Measurements from ENCODE around the gene DNM1.

The DNM1 gene

DNA sequence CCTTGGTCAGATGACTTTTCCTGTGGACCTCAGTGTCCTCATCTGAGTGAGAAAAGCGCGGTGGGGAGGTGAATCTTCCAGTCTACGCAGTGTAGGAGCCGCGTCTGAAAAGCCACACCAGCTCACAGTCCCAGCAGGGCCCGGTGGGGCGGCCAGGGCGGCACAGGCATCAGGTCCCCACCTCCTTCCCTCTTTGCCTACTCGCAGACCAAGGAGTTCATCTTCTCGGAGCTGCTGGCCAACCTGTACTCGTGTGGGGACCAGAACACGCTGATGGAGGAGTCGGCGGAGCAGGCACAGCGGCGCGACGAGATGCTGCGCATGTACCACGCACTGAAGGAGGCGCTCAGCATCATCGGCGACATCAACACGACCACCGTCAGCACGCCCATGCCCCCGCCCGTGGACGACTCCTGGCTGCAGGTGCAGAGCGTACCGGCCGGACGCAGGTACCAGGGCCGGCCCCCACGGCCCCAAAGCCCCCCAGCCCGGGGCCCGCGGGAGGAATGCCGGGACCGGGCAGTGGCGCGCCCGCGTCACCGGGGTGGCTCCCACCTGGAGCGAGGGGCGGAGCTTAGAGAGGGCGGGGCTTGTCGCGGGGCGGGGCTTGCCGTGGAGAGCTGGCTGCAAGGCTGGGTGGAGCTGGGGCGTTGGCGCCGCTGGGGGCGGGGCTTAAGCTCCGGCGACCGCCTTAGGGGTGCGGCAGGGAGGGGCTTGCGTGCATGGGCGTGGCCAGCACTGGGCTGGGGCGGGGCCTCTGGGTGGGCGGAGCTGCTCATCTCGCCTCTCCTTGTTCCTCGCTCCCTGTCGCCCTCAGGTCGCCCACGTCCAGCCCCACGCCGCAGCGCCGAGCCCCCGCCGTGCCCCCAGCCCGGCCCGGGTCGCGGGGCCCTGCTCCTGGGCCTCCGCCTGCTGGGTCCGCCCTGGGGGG lies 47.0 kb downstream of the DNM1 start:
- Histone ChIP-seq H3K9me3 (ENCODE audit: insufficient read depth, low read depth, low read length) (no peaks in the 10 kb centered on the region), H3K27ac (ENCODE audit: low read length) (no peak overlapping the region), H3K9ac (ENCODE audit: low read depth, low read length) (peak overlapping the region; percentile 76; the same call in 1 of the 2 replicates), H3K4me3 (ENCODE audit: low read length) (peak overlapping the region; percentile 75; the same call in 1 of the 2 replicates), H3K27me3 (ENCODE audit: insufficient read depth, low read length) (no peaks in the 10 kb centered on the region; the same call in 1 of the 2 replicates), H3K4me1 (ENCODE audit: insufficient read depth, low read length) (peaks cover 8% of the 10 kb centered on the region), H3K36me3 (ENCODE audit: insufficient read depth, low read depth, low read length) (peaks cover 9% of the 10 kb centered on the region; the same call in 1 of the 2 replicates)

DNA sequence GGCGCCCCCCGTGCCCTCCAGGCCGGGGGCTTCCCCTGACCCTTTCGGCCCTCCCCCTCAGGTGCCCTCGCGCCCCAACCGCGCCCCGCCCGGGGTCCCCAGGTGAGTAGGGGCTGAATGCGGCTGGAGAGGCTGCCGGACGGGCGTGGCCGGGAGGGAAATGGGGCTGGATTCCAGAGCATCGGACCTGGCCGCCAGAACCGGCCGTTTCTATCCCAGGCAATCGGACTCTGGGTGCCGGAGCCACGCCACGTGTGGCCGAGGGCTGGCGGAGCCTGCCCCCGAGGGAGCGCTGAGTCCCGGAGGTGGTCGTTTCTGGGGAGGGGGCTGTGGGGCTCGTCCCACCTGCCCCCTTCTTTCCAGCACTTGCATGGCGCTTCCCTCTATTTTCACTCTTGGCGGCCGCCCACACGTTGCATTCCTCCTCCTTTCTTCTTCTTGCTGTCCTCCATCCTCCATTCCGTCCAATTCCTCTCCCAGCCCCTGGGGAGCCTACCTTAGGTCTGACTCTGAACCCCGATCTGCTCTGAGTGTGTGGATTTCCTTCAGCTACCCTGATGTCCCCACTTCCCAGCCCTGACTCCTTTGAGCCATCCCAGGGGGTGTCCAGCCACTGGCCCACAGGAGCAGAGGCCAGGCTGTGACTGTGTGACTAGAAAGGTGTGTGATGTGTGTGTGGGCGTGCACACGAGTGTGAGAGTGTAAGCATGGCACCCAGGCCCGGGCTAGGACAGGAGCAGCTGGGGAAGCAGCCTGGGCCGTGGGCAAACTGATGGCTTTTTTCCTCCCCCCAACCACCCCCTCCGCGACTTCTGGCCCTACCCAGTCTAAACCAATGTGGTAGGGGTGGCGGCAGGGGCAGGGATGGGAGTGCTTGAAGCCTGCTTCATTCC lies 47.9 kb downstream of the DNM1 start:
- peak overlapping the region; percentile 75 for H3K4me3 ChIP-seq (ENCODE audit: low read length)
- peaks cover 6% of the 10 kb centered on the region for H3K4me1 ChIP-seq (ENCODE audit: insufficient read depth, low read length)
- H3K9me3 ChIP-seq (ENCODE audit: insufficient read depth, low read depth, low read length): no peaks in the 10 kb centered on the region
- peaks cover 13% of the 10 kb centered on the region; the same call in 1 of the 2 replicates for H3K36me3 ChIP-seq (ENCODE audit: insufficient read depth, low read depth, low read length)
- no peaks in the 10 kb centered on the region; the same call in 1 of the 2 replicates for H3K27me3 ChIP-seq (ENCODE audit: insufficient read depth, low read length)
- no peak overlapping the region for H3K27ac ChIP-seq (ENCODE audit: low read length)
- peak overlapping the region; percentile 76; the same call in 1 of the 2 replicates for H3K9ac ChIP-seq (ENCODE audit: low read depth, low read length)

GRCh38 chr9:128251732-128252100 lies 48.5 kb downstream of the DNM1 start:
- Histone ChIP-seq H3K4me3 (ENCODE audit: low read length) (peak overlapping the region; percentile 75; the same call in 1 of the 2 replicates), H3K36me3 (ENCODE audit: insufficient read depth, low read depth, low read length) (peaks cover 14% of the 10 kb centered on the region; the same call in 1 of the 2 replicates), H3K9me3 (ENCODE audit: insufficient read depth, low read depth, low read length) (no peaks in the 10 kb centered on the region), H3K4me1 (ENCODE audit: insufficient read depth, low read length) (peaks cover 6% of the 10 kb centered on the region), H3K9ac (ENCODE audit: low read depth, low read length) (no peak overlapping the region), H3K27ac (ENCODE audit: low read length) (no peak overlapping the region), H3K27me3 (ENCODE audit: insufficient read depth, low read length) (no peaks in the 10 kb centered on the region; the same call in 1 of the 2 replicates)

DNA sequence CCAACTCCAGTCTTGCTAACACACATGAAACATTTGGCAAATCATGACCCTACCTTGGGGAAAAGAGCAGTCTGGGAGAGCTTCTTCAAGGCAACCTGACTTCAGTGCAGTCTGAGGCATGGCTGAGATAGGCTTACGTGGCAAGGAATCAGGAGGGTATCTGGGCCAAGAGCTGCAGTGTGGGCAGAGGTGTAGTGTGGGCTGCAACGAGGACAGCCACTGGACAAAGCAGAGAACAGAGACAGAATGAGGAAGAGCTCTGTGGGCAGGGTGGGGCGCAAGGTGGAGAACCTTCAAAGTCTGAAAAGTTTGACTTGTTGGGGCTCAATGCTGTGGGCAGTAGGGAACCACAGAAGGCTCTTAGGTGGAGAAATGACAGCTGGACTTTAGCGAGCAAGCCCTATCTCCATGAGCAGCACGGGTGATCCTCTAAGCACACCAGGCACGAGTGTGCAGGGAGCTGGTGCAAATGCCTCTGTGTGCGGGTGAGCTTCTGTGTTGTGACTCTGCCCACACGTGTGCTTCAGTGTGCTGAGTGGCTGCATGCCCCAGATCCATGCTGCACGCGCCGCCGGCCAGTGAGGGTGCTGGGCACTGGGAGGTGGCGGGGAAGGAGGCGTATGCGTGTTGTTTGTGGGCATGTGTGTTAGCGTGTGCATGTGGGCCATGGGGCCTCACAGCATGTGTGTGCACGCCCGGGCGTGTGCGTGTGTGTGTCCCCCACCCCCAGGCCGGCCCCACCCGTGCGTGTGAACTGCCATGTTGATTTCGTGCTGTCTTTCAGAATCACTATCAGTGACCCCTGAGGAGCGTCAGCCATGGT lies 49.3 kb downstream of the DNM1 start:
- Histone ChIP-seq H3K4me3 (ENCODE audit: low read length) (peak overlapping the region; percentile 75; the same call in 1 of the 2 replicates), H3K36me3 (ENCODE audit: insufficient read depth, low read depth, low read length) (peaks cover 21% of the 10 kb centered on the region), H3K9ac (ENCODE audit: low read depth, low read length) (no peak overlapping the region)

DNA sequence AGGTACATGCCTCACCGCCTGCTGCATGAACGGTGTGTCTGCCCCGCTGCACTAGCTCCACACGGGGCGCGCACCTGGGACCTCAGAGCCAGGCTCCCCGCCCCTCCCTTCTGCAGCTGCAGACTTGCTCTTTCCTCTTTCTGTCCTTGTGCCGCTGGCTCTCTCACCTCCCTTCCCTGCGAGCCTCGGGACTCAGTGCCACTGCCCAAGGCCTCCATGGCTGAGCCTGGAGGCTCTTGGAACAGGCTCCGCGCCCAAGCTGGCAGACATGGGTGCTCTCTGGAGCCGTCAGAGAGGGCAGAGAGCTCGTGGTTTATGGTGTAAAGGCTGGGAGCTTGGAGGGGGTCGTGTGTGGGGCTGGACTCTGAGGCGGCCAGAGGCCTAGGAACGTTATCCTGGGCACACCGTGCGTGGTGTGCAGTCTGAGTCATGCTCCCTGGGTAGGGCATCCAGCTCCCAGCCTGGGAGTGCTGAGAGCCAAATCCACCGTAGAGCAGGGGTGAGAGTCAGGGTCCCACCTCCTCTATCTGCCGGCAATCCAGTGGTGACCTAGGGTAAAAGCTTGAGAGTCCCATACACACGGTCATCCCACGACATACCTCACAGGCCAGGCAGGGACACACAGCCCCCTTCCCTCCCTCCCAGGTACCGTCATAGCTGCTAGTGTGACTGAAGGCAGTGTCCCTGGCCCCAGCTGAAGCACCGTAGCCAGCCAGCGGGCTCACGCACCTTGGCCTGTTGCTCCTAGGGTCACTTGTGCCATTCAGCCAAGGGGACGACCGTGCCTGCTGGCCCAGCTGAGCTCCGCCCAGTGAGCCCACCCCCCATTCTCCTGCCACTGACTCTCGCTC lies 50.2 kb downstream of the DNM1 start:
- Histone ChIP-seq H3K27ac (ENCODE audit: low read length) (no peak overlapping the region), H3K4me1 (ENCODE audit: insufficient read depth, low read length) (peaks cover 6% of the 10 kb centered on the region), H3K4me3 (ENCODE audit: low read length) (no peak overlapping the region), H3K27me3 (ENCODE audit: insufficient read depth, low read length) (no peaks in the 10 kb centered on the region; the same call in 1 of the 2 replicates), H3K36me3 (ENCODE audit: insufficient read depth, low read depth, low read length) (peaks cover 28% of the 10 kb centered on the region), H3K9ac (ENCODE audit: low read depth, low read length) (no peak overlapping the region), H3K9me3 (ENCODE audit: insufficient read depth, low read depth, low read length) (no peaks in the 10 kb centered on the region)

More for the DNA sequence above, 49.3 kb downstream of the DNM1 start:
- Histone ChIP-seq H3K9me3 (ENCODE audit: insufficient read depth, low read depth, low read length) (no peaks in the 10 kb centered on the region), H3K4me1 (ENCODE audit: insufficient read depth, low read length) (peaks cover 6% of the 10 kb centered on the region), H3K27me3 (ENCODE audit: insufficient read depth, low read length) (no peaks in the 10 kb centered on the region; the same call in 1 of the 2 replicates), H3K27ac (ENCODE audit: low read length) (no peak overlapping the region)

DNA sequence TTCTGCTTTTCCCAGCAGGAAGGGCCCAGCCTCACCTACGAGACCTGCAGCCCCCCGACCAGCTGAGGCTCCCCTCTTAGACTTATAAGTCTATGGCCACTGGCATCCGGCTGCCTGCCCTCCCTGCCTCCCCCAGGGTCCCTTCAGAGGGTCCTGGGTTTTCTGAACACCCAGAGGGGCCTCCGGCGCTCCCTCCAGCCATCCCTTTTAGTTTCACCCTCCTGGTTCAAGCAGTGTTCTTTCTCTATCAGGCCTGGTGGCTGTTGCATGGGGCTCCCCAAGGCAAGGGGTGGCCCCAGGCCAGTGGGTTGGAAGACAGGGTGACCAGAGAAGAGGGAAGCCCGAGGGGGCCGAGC lies 50.8 kb downstream of the DNM1 start:
- H3K9me3 ChIP-seq (ENCODE audit: insufficient read depth, low read depth, low read length): no peaks in the 10 kb centered on the region
- H3K27ac ChIP-seq (ENCODE audit: low read length): no peak overlapping the region
- H3K27me3 ChIP-seq (ENCODE audit: insufficient read depth, low read length): no peaks in the 10 kb centered on the region; the same call in 1 of the 2 replicates
- H3K4me1 ChIP-seq (ENCODE audit: insufficient read depth, low read length): peaks cover 6% of the 10 kb centered on the region
- H3K9ac ChIP-seq (ENCODE audit: low read depth, low read length): no peak overlapping the region
- peaks cover 34% of the 10 kb centered on the region for H3K36me3 ChIP-seq (ENCODE audit: insufficient read depth, low read depth, low read length)
- no peak overlapping the region for H3K4me3 ChIP-seq (ENCODE audit: low read length)

DNA sequence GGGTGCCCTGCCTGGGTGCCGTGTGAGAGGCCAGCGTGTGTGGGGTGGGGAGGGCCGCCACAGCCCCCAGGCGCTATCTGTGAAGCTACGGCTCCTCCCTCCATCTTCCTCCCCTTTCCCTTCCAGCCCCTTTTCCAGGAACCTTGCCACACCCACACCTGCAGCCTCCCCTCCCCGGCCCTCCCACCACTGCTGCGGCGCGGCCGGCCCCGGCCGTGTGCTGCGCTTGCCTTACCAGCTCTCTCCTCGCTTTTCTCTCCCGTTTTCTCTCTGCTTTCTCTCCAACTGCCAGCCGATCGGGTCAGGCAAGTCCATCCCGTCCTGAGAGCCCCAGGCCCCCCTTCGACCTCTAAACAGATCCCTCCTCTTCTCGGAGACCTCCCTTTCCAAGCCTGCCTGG lies 51.2 kb downstream of the DNM1 start:
- no peaks in the 10 kb centered on the region for H3K9me3 ChIP-seq (ENCODE audit: insufficient read depth, low read depth, low read length)
- peaks cover 38% of the 10 kb centered on the region for H3K36me3 ChIP-seq (ENCODE audit: insufficient read depth, low read depth, low read length)
- H3K4me3 ChIP-seq (ENCODE audit: low read length): no peak overlapping the region
- no peak overlapping the region for H3K9ac ChIP-seq (ENCODE audit: low read depth, low read length)
- no peaks in the 10 kb centered on the region; the same call in 1 of the 2 replicates for H3K27me3 ChIP-seq (ENCODE audit: insufficient read depth, low read length)
- no peak overlapping the region for H3K27ac ChIP-seq (ENCODE audit: low read length)
- H3K4me1 ChIP-seq (ENCODE audit: insufficient read depth, low read length): peaks cover 6% of the 10 kb centered on the region

GRCh38 chr9:128254855-128255759 lies 51.9 kb downstream of the DNM1 start:
- no peak overlapping the region for H3K4me3 ChIP-seq (ENCODE audit: low read length)
- peaks cover 45% of the 10 kb centered on the region for H3K36me3 ChIP-seq (ENCODE audit: insufficient read depth, low read depth, low read length)
- no peak overlapping the region for H3K27ac ChIP-seq (ENCODE audit: low read length)
- no peaks in the 10 kb centered on the region; the same call in 1 of the 2 replicates for H3K27me3 ChIP-seq (ENCODE audit: insufficient read depth, low read length)
- H3K9ac ChIP-seq (ENCODE audit: low read depth, low read length): no peak overlapping the region
- H3K4me1 ChIP-seq (ENCODE audit: insufficient read depth, low read length): peaks cover 6% of the 10 kb centered on the region
- no peaks in the 10 kb centered on the region for H3K9me3 ChIP-seq (ENCODE audit: insufficient read depth, low read depth, low read length)

DNA sequence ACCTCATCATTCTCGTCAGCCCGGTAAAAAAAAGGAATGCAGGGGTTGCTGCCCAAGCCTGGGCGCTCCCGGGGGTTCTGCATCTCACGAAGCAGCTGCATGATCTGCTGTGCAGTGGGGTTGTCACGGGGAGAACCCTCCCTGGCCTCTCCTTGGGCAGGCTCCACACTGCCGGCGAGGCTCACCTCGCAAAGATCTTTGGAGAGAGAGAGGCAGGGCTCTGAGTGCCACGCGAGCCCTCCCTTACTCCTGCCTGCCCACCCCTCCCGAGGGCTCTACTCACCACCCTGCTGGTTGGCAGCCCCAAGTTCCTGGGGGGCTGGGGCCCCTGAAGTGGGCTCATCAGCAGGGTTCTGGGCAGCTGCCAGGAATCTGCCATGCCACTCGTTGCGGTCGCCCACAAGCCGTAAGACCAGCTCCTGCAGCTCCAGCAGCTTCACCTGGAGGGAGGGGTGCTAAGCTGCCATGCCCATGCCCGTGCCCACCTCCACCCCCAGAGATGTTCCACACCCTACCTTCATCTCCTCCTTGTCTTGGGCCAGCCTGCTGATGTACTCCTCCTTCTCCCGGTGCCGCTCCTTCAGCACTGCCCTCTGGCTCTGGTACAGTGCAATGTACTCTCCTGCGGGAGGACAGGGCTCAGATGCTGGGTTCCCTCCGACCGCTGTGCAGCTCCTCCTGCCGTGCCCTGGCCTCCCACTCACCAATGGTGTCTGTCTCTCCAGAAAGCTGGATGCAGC lies 54.1 kb downstream of the DNM1 start:
- H3K4me1 ChIP-seq (ENCODE audit: insufficient read depth, low read length): peaks cover 6% of the 10 kb centered on the region
- H3K36me3 ChIP-seq (ENCODE audit: insufficient read depth, low read depth, low read length): peaks cover 59% of the 10 kb centered on the region
- H3K27ac ChIP-seq (ENCODE audit: low read length): no peak overlapping the region
- H3K9me3 ChIP-seq (ENCODE audit: insufficient read depth, low read depth, low read length): no peaks in the 10 kb centered on the region
- H3K9ac ChIP-seq (ENCODE audit: low read depth, low read length): no peak overlapping the region
- no peaks in the 10 kb centered on the region for H3K27me3 ChIP-seq (ENCODE audit: insufficient read depth, low read length)
- H3K4me3 ChIP-seq (ENCODE audit: low read length): no peak overlapping the region
